Cortex of kidney (tissue), 1 donor: ENCODE results near the gene LCLAT1.

Experiments used
- DNase-seq: peaks from one replicate; lab custom pipeline; 2025; lab: John Stamatoyannopoulos, UW

The LCLAT1 gene

DNA sequence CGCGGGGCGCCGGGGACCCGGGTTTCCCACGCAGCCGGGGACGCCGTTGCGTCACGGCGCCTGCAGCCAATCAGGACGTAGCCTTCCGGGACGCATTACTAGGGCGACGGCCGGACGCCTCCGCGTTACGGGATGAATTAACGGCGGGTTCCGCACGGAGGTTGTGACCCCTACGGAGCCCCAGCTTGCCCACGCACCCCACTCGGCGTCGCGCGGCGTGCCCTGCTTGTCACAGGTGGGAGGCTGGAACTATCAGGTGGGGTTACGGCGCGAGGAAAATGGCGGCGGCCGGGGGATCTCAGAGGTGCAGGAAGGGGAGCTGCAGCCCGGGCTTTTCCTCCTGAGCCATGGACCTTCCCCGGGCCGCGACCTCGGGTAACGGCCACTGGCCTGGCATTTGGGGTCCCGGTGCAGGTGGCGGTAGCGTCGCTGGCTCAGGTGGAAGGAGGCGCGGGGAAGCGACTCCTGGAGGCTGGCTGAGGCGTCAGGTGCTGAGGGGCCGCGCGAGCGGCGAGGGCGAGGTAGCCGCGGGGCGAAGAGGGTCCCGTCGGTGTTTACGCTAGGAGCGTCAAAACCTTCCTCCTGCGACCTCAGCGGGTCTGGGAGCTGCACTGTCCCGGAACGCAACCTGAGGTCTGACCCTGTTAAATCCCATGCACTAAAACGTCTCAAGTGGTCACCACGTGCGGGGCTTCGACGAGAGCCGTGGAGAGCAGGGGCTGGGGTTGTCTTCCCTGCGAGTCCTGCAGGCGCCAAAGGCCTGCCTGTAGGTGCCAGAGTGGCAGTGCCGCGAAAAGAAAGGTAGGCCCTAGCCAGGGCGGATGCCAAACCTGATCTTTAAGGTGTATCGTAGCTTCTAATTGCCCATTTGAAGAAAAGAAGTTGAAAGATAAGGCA is at the start of gene LCLAT1:
TSS of gene LCLAT1 (plus strand) at position 98 of the 897 bp plus-strand sequence. CDS start 78,345 bp downstream, outside the sequence.
- DNase-seq = no peak

GRCh38 chr2:30398084-30398873 is 48.8 kb upstream of the LCLAT1 start:
- DNase-seq = no peak

DNA sequence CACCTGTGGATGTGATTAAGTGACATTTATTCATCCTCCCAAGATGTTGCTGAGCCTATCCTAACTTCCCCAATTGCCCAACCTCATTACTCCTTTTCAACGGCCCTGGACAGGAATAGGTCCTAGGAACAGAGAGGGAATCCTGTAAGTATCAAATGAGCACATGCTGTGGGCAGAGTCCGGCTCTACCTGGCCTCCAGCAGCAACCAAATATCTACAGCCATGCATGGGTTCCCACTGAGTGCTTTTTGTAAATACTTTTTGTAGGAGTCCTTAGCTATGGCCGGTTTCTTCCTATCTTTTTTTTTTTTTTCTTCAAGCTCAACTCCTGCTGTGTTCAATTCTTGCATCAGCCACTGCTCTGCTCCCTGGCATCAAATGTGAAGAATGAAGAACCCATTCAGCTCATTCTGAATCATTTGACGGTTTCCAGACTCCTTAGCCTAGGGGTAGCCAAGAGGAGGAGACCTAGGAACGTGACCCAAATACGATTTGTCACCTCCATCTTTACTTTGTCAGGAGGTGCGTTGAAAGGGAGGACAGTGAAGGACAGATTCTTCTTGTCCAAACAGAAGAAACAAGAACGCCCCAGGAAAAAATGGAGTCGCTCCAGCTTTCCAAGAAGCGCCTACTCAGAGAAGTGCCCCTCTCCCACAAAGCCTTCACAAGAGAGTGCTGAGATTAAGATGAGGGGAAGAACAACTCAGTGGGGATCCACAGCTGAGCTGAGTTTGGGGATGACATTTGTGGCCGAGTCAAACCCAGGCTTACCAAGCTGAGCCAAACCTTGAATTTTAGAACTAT is 46.7 kb upstream of the LCLAT1 start:
- no peak for DNase-seq

GRCh38 chr2:30402441-30403182 is 44.4 kb upstream of the LCLAT1 start:
- DNase-seq = no peak

DNA sequence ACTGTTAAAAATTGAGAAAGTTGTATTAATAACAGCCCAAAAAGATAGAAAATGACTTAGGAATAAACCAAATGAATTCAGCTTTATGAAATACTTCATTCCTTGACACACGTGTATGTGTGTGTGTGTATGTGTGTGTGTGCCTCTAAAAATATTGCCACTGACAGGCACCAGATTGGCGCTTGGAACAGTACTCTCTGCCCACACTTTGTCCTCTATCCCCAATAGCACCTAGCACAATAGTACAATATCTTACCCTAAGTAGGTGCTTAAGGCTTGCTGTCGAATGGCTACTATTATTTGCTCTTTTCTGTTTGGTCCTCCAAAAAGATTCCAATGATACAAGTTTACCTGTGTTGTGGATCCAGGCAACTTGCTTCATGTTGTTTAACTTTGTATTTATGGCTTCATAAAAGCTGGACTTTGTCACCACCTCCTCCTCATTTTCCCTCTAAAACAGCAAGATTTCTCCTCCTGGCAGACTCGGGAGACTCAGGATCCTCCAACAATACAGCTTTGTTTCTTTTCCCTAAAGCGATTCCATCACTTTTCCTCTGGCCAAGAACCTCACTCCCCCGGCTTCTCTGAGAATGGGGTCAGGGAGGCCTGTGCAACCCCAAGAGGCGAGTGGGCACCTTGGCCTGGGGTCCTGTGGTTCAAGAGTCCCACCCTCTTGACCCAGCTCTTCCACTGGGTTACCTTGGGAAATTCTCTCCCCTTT is 43.3 kb upstream of the LCLAT1 start:
- no peak for DNase-seq

- DNase-seq = no peak
These were observed 42.5 kb upstream of the LCLAT1 start for GRCh38 chr2:30404319-30405259.

DNA sequence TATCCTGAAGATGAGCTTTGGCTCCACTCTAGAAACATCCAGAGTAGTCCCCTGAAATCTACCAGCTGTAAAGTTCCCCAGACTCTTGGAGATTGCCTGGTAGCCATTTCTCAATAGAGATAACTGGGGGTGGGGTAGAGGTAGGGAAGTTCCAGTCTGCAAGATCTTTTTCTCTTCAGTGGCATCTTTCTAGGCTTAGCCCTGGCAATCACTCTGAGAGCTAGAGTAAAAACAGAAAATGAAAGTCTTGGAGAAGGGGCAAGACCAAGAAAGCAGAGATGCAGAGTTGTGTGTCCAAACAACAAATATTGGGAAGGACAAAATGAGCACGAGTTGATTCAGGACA is 41.8 kb upstream of the LCLAT1 start:
- DNase-seq = no peak

DNA sequence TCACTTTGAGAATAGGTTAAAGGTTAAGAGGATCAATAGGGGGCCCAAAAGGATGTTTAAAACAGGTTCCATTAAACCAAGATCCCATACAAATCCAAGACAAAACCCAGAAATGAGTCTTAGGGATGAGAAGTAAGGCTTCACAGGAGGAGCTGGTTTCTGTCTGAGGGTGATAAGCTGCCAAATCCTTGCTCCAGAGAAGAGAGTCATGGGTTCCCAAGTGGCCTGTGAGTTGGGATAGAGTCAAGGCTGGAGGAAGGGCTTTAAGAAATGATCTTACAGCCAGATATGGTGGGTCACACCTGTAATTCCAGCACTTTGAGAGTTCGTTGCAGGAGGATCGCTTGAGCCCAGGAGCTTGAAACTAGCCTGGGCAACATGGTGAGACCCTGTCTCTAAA is 40.2 kb upstream of the LCLAT1 start:
- no peak for DNase-seq

- DNase-seq = no peak
These were observed 38.1 kb upstream of the LCLAT1 start for GRCh38 chr2:30408961-30409387.

DNA sequence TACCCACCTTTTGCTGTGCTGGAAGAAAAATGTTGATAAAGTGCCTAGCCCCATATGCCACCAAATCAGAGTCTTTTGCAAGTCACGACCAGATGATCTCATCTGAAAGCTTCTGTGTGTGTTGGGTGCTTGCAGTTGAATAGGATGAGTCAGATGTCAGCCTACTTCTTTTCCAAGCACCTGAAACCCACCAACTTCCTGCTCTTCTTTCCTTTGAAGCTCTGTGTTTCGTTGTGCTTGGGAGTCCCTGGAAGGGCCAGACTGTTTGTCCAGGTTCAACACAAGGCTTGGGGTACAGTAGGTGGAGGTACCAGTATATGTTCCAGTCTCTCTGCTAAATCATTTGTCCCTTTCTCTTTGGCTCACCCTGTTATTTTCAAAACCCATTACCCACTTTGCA is 36.8 kb upstream of the LCLAT1 start:
- DNase-seq = no peak

- no peak for DNase-seq
These were observed 34.9 kb upstream of the LCLAT1 start for GRCh38 chr2:30412047-30412683.

DNA sequence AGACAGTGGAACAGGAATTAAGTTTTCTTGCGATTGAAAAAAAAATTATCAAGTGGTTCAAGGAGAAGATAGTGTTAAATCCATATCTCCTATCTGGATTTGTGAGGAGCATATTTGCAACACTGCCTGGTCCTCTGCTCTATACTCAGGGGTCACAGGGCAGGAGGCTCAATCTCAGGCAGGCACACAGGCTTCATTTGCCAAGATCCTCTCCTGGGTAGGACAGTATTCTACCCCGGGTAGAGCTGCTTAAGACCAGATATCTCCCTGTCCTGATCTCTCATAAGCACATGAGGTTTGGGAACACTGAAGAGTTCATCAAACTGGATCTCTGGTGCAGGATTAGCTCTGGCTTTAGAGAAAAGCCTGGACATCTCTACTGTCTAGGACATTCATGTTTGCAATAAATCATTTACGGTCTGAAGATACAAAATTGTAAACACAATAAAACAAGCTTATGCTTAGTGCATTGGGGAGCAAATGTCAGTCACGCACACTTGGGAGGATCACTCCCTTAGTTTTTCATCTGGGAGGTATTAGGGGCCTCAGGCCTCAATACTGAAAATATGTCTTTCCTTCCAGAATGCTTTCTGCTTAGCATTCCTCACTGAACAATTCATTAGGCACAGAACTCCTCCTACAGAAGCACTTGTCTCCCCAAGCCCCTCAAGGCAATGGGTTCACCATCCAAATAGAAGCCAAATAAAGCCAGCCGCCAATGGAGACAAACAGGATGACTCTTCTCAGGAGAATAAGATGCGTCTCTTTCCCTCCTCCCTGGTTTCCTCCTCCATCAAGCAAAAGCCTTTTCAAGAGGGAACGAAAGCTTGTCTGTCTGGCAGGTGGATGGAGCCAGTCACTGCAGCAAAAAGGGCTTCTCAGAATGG is 34.1 kb upstream of the LCLAT1 start:
- no peak for DNase-seq

- no peak for DNase-seq
These were observed 32.1 kb upstream of the LCLAT1 start for GRCh38 chr2:30414961-30415360.

GRCh38 chr2:30417253-30417652 is 29.8 kb upstream of the LCLAT1 start:
- no peak for DNase-seq

DNA sequence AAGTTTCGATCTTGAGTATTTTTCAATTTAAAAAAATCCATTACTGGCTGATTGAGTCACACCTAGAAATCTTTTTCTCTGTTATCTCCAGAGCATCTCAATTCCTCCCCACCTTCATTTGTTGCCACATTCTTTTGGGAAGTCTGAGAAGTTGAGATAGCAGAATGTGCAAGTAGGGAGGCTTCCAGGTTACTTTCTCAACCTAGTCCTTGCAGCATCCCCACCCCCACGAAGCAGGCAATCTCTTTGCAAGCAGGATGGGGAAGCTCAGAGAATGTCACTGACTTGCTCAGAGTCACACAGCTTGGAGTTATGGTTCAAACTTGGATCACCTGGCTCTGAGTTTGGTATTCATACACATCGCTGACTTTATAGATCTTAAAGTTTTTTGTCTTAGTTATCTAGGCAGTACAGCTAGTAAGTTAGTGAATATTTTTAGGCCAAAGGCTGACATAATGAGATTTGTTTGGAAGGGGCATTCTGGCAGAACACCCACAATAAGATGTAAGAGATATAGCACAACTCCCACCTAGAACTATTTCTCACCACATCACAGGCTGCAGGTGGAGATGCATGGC is 25.9 kb upstream of the LCLAT1 start:
- DNase-seq = no peak

GRCh38 chr2:30421604-30422443 is 25.2 kb upstream of the LCLAT1 start:
- DNase-seq = no peak
